ENCODE results near the gene RSPH6A. TPM values are rescaled to one million over a fixed set of nuclear protein-coding genes. Genes with fewer than 3 reads are reported as not detected.
A peak's percentile ranks its signal among the peaks of the same experiment; 100 is the strongest.

Gene RSPH6A
- total and polyA plus RNA-seq, 2 of the 13 experiments (the other 11 are each of a cell fraction or from before 2014, with no cell fraction given): 0.07 TPM; not detected in 1

DNA sequence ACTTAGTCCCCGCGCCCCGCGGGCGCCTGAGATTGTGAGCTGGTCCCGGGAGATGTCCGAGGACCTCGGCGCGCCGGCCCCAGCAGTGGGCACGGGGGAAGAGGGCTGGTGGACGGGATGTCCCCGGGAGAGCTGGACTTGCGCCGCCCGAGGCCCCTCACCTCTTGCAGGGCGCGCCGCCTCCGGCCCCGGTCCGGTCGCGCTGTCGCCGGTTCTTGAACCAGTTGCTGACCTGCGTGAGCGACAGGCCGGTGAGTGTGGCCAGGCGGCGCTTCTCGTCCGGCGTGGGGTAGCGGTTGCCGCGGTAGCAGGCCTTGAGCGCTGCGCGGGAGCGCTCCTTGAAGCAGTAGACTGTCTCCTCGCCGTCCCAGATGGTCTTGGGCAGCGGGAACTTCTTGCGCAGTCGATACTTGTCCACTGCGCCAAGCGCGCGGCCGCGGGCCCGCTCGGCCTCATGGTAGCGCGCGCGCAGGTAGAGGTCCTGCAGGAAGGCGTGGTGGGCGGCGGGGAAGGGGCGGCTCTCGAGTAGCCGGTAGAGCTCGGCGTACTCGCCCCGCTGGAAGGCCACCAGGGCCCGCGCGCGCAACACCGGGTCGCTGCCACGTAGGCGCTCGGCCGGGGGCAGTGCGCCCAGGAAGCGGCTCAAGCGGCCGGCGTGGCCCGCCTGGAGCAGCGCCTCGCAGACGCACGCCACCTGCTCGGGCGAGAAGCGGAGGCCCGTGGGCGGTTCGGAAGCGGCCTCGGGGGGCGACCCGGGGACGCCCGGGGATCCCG, 47.0 kb downstream of the RSPH6A start (continued):
- TF ChIP-seq ZNF232 (CRISPR knock-in tag; IDR thresholded peaks at IDR 0.05; ENCODE audit: borderline replicate concordance) (no peak), ZNF883 (CRISPR knock-in tag; IDR thresholded peaks at IDR 0.05; ENCODE audit: not compliant biosample characterization) (peak; percentile 12), ZMYM2 (CRISPR knock-in tag; IDR thresholded peaks at IDR 0.05) (no peak), ZNF614 (CRISPR knock-in tag; IDR thresholded peaks at IDR 0.05; ENCODE audit: borderline replicate concordance) (no peak), ZNF773 (CRISPR knock-in tag; IDR thresholded peaks at IDR 0.05; ENCODE audit: borderline replicate concordance) (no peak), NBN (conservative IDR thresholded peaks at IDR 0.05) (no peak), NR2C2 (CRISPR knock-in tag; IDR thresholded peaks at IDR 0.05; ENCODE audit: borderline replicate concordance) (no peak), KDM4B (CRISPR knock-in tag; IDR thresholded peaks at IDR 0.05) (no peak), ZKSCAN8 (CRISPR knock-in tag; IDR thresholded peaks at IDR 0.05; ENCODE audit: borderline replicate concordance) (no peak), NFIC (IDR thresholded peaks at IDR 0.05; ENCODE audit: low read length) (no peak), HNRNPUL1 (IDR thresholded peaks at IDR 0.05; ENCODE audit: low read depth, low read length) (no peak), ZFY (CRISPR knock-in tag; IDR thresholded peaks at IDR 0.05) (peak; percentile 84), SAP130 (CRISPR knock-in tag; IDR thresholded peaks at IDR 0.05; ENCODE audit: low read depth) (peak; percentile 51)
- TF ChIP-seq, protein P1, sequence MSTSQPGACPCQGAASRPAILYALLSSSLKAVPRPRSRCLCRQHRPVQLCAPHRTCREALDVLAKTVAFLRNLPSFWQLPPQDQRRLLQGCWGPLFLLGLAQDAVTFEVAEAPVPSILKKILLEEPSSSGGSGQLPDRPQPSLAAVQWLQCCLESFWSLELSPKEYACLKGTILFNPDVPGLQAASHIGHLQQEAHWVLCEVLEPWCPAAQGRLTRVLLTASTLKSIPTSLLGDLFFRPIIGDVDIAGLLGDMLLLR (CRISPR knock-in tag; IDR thresholded peaks at IDR 0.05): peak; percentile 66
- TF ChIP-seq, protein P2, sequence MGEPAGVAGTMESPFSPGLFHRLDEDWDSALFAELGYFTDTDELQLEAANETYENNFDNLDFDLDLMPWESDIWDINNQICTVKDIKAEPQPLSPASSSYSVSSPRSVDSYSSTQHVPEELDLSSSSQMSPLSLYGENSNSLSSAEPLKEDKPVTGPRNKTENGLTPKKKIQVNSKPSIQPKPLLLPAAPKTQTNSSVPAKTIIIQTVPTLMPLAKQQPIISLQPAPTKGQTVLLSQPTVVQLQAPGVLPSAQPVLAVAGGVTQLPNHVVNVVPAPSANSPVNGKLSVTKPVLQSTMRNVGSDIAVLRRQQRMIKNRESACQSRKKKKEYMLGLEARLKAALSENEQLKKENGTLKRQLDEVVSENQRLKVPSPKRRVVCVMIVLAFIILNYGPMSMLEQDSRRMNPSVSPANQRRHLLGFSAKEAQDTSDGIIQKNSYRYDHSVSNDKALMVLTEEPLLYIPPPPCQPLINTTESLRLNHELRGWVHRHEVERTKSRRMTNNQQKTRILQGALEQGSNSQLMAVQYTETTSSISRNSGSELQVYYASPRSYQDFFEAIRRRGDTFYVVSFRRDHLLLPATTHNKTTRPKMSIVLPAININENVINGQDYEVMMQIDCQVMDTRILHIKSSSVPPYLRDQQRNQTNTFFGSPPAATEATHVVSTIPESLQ (CRISPR knock-in tag; conservative IDR thresholded peaks at IDR 0.05): no peak
- TF ChIP-seq, protein P3, sequence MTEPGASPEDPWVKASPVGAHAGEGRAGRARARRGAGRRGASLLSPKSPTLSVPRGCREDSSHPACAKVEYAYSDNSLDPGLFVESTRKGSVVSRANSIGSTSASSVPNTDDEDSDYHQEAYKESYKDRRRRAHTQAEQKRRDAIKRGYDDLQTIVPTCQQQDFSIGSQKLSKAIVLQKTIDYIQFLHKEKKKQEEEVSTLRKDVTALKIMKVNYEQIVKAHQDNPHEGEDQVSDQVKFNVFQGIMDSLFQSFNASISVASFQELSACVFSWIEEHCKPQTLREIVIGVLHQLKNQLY (CRISPR knock-in tag; IDR thresholded peaks at IDR 0.05): no peak
- TF ChIP-seq, protein P4, sequence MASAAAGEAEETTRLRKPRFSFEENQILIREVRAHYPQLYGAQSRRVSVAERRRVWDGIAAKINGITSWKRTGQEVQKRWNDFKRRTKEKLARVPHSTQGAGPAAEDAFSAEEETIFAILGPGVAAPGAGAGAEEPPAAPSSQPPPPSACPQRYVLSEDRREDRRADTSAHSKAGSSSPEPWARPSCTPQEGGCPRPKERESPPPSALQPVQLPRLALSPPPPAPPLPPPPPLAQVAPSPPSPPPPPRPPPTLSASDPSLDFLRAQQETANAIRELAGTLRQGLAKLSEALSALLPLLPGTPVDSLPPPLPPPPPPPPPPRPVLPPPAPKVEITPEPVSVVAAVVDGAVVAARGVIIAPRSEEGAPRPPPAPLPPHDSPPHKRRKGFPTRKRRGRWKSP (CRISPR knock-in tag; IDR thresholded peaks at IDR 0.05): peak; percentile 97
- TF ChIP-seq, protein P5, sequence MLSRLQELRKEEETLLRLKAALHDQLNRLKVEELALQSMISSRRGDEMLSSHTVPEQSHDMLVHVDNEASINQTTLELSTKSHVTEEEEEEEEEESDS (CRISPR knock-in tag; IDR thresholded peaks at IDR 0.05; ENCODE audit: borderline replicate concordance): no peak
- TF ChIP-seq, protein P6, sequence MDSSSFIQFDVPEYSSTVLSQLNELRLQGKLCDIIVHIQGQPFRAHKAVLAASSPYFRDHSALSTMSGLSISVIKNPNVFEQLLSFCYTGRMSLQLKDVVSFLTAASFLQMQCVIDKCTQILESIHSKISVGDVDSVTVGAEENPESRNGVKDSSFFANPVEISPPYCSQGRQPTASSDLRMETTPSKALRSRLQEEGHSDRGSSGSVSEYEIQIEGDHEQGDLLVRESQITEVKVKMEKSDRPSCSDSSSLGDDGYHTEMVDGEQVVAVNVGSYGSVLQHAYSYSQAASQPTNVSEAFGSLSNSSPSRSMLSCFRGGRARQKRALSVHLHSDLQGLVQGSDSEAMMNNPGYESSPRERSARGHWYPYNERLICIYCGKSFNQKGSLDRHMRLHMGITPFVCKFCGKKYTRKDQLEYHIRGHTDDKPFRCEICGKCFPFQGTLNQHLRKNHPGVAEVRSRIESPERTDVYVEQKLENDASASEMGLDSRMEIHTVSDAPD (CRISPR knock-in tag; IDR thresholded peaks at IDR 0.05): no peak
- TF ChIP-seq, protein P7, sequence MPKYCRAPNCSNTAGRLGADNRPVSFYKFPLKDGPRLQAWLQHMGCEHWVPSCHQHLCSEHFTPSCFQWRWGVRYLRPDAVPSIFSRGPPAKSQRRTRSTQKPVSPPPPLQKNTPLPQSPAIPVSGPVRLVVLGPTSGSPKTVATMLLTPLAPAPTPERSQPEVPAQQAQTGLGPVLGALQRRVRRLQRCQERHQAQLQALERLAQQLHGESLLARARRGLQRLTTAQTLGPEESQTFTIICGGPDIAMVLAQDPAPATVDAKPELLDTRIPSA (CRISPR knock-in tag; IDR thresholded peaks at IDR 0.05; ENCODE audit: borderline replicate concordance): no peak

Data from HepG2 (cell line).